NCI-H187 (cell line): ENCODE measurements around the gene VPS33A.
A peak's percentile ranks its signal among the peaks of the same experiment; 100 is the strongest.

Source experiments
- DNase-seq, 2 experiments: peaks; one replicate each; lab custom pipeline; 2025; lab: John Stamatoyannopoulos, UW

Gene VPS33A

DNA sequence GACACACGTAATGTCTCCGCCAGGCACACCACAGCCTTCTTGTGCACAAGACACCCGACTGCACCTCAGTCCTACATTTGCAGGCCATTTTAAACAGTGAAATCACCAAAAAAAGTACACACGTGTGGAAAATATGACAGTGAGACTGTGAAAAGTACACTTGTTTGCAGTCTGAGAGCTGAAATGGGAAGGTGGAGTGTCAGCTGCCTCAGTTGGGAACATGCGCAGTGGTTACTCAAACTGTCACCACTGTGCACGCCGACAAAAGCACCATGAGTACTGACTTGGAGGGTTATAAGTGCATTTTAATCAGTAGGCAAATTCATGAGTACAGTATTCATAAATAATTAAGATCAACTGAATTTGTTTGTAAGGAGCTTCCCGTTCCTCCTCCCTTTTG, 15.8 kb downstream of the VPS33A start:
- no peak for DNase-seq

GRCh38 chr12:122250047-122250446, 16.2 kb downstream of the VPS33A start:
- no peak for DNase-seq

DNA sequence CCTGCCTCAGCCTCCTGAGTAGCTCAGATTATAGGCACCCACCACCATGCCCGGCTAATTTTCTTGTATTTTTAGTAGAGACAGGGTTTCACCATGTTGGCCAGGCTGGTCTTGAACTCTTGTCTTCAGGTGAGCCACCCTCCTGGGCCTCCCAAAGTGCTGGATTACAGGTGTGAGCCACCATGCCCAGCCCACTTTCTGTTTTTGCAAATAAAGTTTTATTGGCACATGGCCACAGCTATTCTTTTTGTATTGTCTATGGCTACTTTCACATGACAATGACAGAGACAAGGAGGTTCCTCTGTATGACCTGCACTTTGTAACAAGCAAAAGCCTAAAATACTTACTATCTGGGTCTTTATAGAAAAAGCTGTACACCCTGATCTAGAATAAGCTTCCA, 20.7 kb downstream of the VPS33A start:
- DNase-seq = no peak

DNA sequence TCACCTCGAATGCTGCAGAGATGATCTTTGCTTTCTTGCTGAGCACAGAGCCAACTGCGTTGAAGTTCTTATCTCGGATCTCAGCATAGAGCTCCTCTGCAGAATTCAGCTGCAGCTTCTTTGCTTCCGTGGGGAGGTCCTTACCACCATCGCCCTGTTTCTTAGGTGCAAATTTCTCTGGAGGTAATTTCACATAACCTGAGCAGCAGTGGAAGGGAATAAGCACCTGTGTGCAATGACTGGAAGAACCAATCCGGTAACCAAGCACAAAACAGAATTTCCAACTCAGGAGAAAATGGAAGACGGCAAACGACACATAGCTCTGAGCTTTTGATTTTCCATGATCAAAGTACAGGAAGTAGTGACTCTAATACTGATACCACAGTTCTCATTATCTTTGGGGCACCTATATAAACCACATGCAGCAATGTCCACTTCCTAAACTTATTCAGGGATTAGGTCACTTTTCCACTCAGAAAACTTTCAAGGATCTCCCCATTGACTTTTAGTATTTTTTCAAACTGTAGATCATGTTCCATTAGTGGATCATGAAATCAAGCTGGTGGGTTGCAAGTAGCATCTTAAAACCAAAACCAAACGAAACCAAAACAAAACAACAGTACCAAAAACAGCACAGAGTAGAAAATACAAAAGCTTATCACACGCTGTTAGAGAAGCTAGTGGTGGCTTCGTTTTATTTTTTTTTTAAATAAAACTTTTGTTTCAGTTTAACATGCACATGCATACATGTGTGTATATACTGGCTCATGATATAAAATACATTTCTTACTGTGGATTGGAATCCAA, 21.5 kb downstream of the VPS33A start:
- no peak for DNase-seq

GRCh38 chr12:122243965-122244364, 22.3 kb downstream of the VPS33A start:
- no peak for DNase-seq

- no peak for DNase-seq
These were observed 27.4 kb downstream of the VPS33A start for GRCh38 chr12:122238861-122239260.

- no peak for DNase-seq
These were observed 30.6 kb downstream of the VPS33A start for GRCh38 chr12:122235741-122236140.

- no peak for DNase-seq
These were observed 33.6 kb downstream of the VPS33A start for GRCh38 chr12:122232691-122233090.

GRCh38 chr12:122230798-122231197, 35.5 kb downstream of the VPS33A start:
- DNase-seq = no peak

- DNase-seq = no peak
These were observed 38.2 kb downstream of the VPS33A start for GRCh38 chr12:122228092-122228491.

DNA sequence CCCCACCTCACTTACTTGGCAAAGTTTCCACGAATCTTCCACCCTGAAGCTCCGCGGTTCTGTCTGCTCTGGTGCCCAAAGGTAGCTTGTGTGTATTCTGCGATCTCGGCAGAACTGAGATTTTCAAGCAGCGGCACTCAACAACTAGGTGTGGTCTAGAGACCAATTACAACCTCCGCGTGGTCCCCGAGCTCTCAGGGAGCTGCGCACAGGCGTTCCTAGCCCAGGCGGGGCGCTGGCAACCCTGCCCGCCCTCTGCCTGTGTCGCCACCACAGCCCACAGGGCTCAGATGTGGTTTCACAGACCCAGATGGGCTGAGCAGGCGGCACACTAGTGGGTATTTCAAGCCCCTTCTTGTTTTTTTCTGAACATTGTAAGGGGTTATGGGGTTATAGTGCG, 39.0 kb downstream of the VPS33A start:
- peak; percentile 30 to 32 for DNase-seq

DNA sequence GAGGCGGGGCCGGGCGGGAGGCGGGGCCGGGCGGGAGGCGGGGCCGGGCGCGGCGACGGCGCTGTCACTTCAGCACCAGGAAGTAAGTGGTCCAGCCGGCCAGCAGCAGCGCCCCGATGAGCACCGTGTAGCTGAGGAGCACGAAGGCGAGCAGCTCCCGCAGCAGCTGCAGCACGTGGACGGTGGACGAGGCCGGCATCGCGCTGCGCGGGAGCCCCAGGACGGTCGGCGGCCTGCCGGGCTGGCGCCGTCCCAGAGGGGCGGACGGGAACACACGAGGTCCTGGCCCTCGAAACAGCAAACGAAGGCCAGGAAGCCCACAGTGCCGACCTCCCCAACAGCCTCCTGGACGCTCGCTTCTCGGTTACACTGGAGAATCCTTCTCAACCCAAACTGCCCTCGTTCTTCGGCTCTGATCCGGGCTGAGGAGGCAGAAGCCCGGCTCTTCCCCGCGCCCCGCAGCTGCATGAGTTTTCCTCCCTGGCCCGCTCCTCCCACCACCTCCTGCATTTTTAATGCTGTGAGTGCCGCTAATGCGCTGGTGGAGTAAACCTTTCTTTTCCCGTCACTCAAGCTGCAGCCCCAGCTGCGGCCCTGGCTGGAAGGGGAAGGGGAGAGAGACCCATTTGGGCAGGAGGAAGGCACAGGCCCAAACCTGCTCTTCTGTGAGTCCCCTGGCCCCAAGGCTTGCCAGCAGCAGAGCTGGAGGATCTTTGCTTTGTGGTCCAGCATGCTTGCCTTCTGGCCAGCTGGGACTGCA, 39.7 kb downstream of the VPS33A start:
- DNase-seq = no peak

GRCh38 chr12:122225683-122226365, 40.5 kb downstream of the VPS33A start, which contains the start of gene DIABLO:
TSS of gene DIABLO (minus strand) at chr12:122226052. CDS start at chr12:122226014, 38 bp downstream.
- DNase-seq = peak; percentile 98 to 100

GRCh38 chr12:122216445-122216844, 49.8 kb downstream of the VPS33A start:
- DNase-seq = no peak

DNA sequence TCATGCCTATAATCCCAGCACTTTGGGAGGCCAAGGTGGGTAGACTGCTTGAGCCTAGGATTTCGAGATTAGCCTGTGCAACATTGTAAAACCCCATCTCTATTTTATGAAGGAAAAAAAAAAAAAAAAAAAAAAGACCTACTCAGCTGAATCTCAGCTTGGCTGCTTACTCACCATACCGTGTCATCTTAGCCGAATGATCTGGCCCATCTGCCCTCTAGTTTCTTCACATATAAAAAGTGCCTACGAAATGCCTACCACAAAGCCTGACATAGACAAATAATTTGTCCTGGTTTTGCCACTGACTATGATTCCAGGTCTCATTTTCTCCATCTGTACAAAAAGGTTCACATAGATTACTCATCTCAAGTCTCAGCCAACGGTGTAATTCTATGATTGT, 50.5 kb downstream of the VPS33A start:
- DNase-seq = no peak

DNA sequence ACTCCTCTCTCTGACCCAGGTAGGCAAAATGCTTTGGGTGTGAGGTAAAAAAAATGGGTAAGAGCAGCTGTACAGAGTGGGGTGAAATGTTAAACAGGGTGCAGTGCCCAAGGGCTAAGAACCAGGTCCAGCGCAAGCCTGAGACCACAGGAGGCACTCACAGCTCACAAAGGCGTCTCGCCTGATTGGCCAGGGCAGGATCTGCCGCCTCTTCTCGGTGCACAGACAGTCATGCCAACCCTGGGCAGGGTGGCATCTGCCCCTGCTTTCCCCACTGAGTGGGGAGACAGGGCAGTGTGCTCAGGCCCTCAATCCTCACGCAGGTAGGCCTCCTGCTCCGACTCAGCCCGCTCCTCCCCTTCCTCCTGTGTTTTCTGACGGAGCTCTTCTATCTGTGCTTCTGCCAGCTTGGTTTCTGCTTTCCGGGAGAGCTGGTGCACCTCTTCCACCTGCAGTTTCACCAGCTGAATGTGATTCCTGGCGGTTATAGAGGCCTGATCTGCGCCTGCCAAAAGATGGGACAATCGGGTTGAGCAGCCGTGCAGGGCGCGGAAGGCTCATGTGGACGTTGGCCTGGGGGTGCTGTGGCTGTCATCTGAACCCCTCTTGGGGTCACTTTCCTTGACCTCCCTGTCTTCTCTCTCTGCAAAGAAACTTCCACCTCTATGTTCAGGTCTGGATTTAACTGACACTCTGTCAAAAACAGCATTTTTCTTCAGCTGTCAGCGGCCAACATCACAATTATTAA, 58.0 kb downstream of the VPS33A start:
- DNase-seq = no peak

DNA sequence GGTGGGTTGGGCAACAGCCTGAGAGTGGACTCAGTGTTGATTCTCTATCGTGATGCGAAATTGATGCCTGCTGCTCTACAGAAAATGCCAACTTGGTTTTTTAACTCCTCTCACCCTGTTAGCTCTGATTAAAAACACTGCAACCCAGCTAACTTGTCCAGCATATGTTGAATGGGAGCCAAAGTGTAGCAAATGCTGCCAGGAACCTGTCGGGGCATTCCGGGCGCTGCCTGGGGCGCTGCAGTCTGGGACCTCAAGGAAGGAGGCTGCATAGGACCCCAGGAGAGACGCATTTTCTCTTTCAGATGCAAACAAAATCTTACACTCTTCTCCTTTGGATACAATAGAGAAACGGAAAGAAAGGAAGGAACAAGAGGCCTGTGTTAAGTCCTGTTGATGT, 58.9 kb downstream of the VPS33A start:
- DNase-seq = no peak

DNA sequence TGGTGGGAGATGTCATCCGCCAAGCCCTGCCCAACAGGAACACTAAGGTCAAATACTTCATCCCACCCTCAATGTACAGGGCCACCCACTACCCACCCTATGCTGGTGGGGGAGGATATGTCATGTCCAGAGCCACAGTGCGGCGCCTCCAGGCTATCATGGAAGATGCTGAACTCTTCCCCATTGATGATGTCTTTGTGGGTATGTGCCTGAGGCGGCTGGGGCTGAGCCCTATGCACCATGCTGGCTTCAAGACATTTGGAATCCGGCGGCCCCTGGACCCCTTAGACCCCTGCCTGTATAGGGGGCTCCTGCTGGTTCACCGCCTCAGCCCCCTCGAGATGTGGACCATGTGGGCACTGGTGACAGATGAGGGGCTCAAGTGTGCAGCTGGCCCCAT, 59.3 kb downstream of the VPS33A start:
- DNase-seq = no peak

GRCh38 chr12:122206111-122206881, 60.0 kb downstream of the VPS33A start:
- DNase-seq = no peak

DNA sequence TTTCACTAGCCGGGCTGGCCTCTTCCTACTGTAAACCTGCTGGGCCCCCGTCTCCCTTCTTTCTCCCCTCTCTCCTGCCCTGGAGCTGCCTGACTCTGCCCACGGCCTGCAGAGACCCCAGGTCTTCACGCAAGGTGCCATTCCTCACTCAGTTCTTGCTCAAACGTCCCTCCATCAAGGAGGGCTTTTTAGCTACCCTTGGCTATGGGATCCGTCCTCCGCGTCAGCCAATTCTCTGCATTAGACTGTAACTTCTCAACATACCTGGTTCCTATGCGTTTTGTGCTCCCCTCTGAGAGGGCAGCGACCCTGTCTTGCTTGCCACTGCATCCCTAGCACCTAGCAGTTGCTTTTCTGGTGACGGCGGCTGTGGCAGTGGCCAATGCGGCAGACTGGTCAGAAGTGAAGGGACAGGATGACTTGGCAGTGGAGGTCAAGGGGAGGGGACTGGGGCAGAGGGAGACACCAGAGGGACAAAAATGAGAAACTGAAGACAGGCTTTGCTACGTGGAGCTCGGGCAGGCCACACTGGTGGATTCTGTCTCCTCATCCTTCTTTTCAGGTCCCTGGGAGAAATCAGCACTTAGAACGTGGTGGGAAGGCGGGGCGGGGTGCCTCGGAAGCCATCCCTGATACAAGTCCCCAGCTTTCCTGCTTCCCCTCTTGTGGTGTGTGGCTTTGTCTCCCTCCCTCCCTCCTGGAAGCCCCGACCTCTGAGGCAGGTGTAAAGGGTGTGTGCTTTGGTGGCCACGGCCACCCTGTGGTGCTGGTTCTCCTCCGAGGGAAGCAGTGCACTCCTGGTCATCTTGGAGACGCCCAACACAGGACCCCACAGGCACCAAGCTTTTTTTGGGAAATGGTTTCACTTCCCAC, 61.0 kb downstream of the VPS33A start:
- no peak for DNase-seq
